ENCODE measurements around the gene ZNF101. TPM values are rescaled to one million over a fixed set of nuclear protein-coding genes. Genes with fewer than 3 reads are reported as not detected.

Gene ZNF101
- polyA plus RNA-seq, 1 experiment: 2.5 TPM

GRCh38 chr19:19643158-19644053 lies 25.2 kb upstream of the ZNF101 start, which contains the start of gene GMIP:
TSS of gene GMIP (minus strand) at chr19:19643657. CDS start at chr19:19643529, 128 bp downstream.
- no peak for DNase-seq (ENCODE audit: low read depth)
- Histone ChIP-seq H3K4me3 (ENCODE audit: low read depth, low read length) (peak within 1 kb of the TSS; percentile 62), H3K27me3 (ENCODE audit: control insufficient read depth, insufficient read depth, low read length) (no peaks in the 10 kb centered on the region), H3K36me3 (ENCODE audit: control insufficient read depth, insufficient read depth, low read length) (peaks cover 22% of the 10 kb centered on the region)
- CTCF ChIA-PET: interaction anchor here (0.6 to 3.2 kb wide), 22 partner anchors 8 to 258 kb away, joined by 3 to 83 read pairs (median 4); partner anchors contain the start of genes CILP2, NDUFA13 and YJEFN3
- TF ChIP-seq CTCF (IDR thresholded peaks at IDR 0.05; ENCODE audit: insufficient read depth, low read depth, low read length): peak; percentile 93
- POLR2A ChIA-PET: no interaction called here

- no peaks in the 10 kb centered on the region for H3K27me3 ChIP-seq (ENCODE audit: control insufficient read depth, insufficient read depth, low read length)
- ChIA-PET CTCF (interaction anchor here (0.6 to 3.2 kb wide), 23 partner anchors 8 to 315 kb away, joined by 3 to 83 read pairs (median 4); partner anchors contain the start of genes CILP2, NDUFA13 and YJEFN3), POLR2A (no interaction called here)
- DNase-seq (ENCODE audit: low read depth): no peak
- H3K36me3 ChIP-seq (ENCODE audit: control insufficient read depth, insufficient read depth, low read length): peaks cover 22% of the 10 kb centered on the region
- TF ChIP-seq CTCF (IDR thresholded peaks at IDR 0.05; ENCODE audit: insufficient read depth, low read depth, low read length): no peak
- H3K4me3 ChIP-seq (ENCODE audit: low read depth, low read length): no peak overlapping the region
Measured at GRCh38 chr19:19644054-19644388, 24.6 kb upstream of the ZNF101 start.

- Histone ChIP-seq H3K36me3 (ENCODE audit: control insufficient read depth, insufficient read depth, low read length) (peaks cover 26% of the 10 kb centered on the region), H3K27me3 (ENCODE audit: control insufficient read depth, insufficient read depth, low read length) (no peaks in the 10 kb centered on the region), H3K4me3 (ENCODE audit: low read depth, low read length) (no peak overlapping the region)
- no peak for TF ChIP-seq CTCF (IDR thresholded peaks at IDR 0.05; ENCODE audit: insufficient read depth, low read depth, low read length)
- no peak for DNase-seq (ENCODE audit: low read depth)
- POLR2A ChIA-PET: no interaction called here
- CTCF ChIA-PET: interaction anchor here (0.6 to 3.2 kb wide), 5 partner anchors 9 to 137 kb away, joined by 3 to 83 read pairs (median 6); partner anchors contain the start of gene YJEFN3
Measured at GRCh38 chr19:19645233-19645870, 23.3 kb upstream of the ZNF101 start.

GRCh38 chr19:19647037-19647835 lies 21.4 kb upstream of the ZNF101 start:
- no peak for DNase-seq (ENCODE audit: low read depth)
- ChIA-PET POLR2A (no interaction called here), CTCF (interaction anchor here (1.4 kb wide), 1 partner anchor 115 kb away, joined by 5 read pairs; no protein-coding TSS in a partner anchor)
- H3K4me3 ChIP-seq (ENCODE audit: low read depth, low read length): no peak overlapping the region
- TF ChIP-seq CTCF (IDR thresholded peaks at IDR 0.05; ENCODE audit: insufficient read depth, low read depth, low read length): no peak
- peaks cover 43% of the 10 kb centered on the region for H3K36me3 ChIP-seq (ENCODE audit: control insufficient read depth, insufficient read depth, low read length)
- no peaks in the 10 kb centered on the region for H3K27me3 ChIP-seq (ENCODE audit: control insufficient read depth, insufficient read depth, low read length)
